Measurements from ENCODE around the gene MTRF1.

GRCh38 chr13:41222259-41222852 is 41.0 kb downstream of the MTRF1 start:
- peak; percentile 27; the same call in 1 of the 2 replicates for TF ChIP-seq MAX (IDR thresholded peaks at IDR 0.05; ENCODE audit: low read depth, low read length)
- TF ChIP-seq POLR2A (IDR thresholded peaks at IDR 0.05; ENCODE audit: extremely low read depth, insufficient read length), result no peak
- TF ChIP-seq, protein P1, sequence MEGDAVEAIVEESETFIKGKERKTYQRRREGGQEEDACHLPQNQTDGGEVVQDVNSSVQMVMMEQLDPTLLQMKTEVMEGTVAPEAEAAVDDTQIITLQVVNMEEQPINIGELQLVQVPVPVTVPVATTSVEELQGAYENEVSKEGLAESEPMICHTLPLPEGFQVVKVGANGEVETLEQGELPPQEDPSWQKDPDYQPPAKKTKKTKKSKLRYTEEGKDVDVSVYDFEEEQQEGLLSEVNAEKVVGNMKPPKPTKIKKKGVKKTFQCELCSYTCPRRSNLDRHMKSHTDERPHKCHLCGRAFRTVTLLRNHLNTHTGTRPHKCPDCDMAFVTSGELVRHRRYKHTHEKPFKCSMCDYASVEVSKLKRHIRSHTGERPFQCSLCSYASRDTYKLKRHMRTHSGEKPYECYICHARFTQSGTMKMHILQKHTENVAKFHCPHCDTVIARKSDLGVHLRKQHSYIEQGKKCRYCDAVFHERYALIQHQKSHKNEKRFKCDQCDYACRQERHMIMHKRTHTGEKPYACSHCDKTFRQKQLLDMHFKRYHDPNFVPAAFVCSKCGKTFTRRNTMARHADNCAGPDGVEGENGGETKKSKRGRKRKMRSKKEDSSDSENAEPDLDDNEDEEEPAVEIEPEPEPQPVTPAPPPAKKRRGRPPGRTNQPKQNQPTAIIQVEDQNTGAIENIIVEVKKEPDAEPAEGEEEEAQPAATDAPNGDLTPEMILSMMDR (IDR thresholded peaks at IDR 0.05; ENCODE audit: low read depth, low read length), result peak; percentile 79

Measured in NB4 (cell line).